HCT116 (cell line): Measurements from ENCODE around the gene FGD4. TPM values are rescaled to one million over a fixed set of nuclear protein-coding genes. Genes with fewer than 3 reads are reported as not detected.

ENCODE experiments used
- ATAC-seq: fragments of 200-7000 bp; cut with Tn5 transposase; 2 replicates; pipeline ENCODE4 v1.9.1; 2020; ENCODE audit warnings: mild to moderate bottlenecking, moderate library complexity
- BruUV-seq: library from RNA; stranded (reverse); fragments of 400-500 nt; replicated peaks from 2 replicates; lab custom pipeline; 2021; lab: Mats Ljungman, UMichigan
- CTCF ChIA-PET: fragments of 300-600 bp; sonication (Branson Sonifier 250); formaldehyde crosslinking; loops from one replicate; lab custom pipeline; 2021; ENCODE audit warnings: antibody characterized with exemption; lab: Charles Lee
- POLR2A ChIA-PET: fragments of 300-600, 350-600 bp; sonication (Branson Sonifier 250); formaldehyde crosslinking; loops from one replicate; lab custom pipeline; 2021; ENCODE audit warnings: antibody characterized with exemption; lab: Charles Lee
- RAD21 ChIA-PET, 2 experiments: fragments of 300-600 bp; sonication (Branson Sonifier 250); formaldehyde crosslinking; loops; one replicate each; lab custom pipeline; 2023; ENCODE audit warnings: low total read pairs in 2 of 2; ENCODE audit not compliant: uncharacterized antibody in 2 of 2, unreplicated experiment in 2 of 2, low non-redundant PET in 1 of 2; lab: Charles Lee
- DNase-seq: peaks from one replicate; pipeline ENCODE4 v3.0.0-alpha.2; 2010; ENCODE audit warnings: low read depth, low spot score
- H2AFZ ChIP-seq: fragments of 200-600 bp; shearing (Covaris generic), sonication (generic); 2 replicates; pipeline ENCODE4 v1.6.1; 2017; ENCODE audit warnings: low read depth, mixed run types, mixed read lengths, antibody characterized with exemption, low read length; ENCODE audit not compliant: poor library complexity, severe bottlenecking
- H3K27ac ChIP-seq: 2 replicates; pipeline ENCODE4 v1.5.1; 2012; ENCODE audit warnings: low read depth, low read length
- H3K27me3 ChIP-seq: fragments of 200-600 bp; sonication (generic); 2 replicates; pipeline ENCODE4 v1.6.1; 2016; ENCODE audit warnings: mixed run types, low read length, mixed read lengths; ENCODE audit not compliant: insufficient read depth
- H3K36me3 ChIP-seq, 2 experiments: fragments of 200-500 bp in 1 of 2; fragments of 200-600 bp in 1 of 2; sonication (Bioruptor generic) in 1 of 2; sonication (generic) in 1 of 2; 2 replicates each; pipeline versions ENCODE4 v1.5.1 to v1.6.1; 2014 to 2016; ENCODE audit warnings: low read length in 2 of 2, inconsistent platforms in 1 of 2, mixed read lengths in 1 of 2, mixed run types in 1 of 2; ENCODE audit not compliant: insufficient read depth in 2 of 2, control insufficient read depth in 1 of 2
- H3K4me1 ChIP-seq, 2 experiments: fragments of 200-600 bp in 1 of 2; sonication (generic) in 1 of 2; 2 replicates each; pipeline versions ENCODE4 v1.5.1 to v1.6.1; 2012 to 2017; ENCODE audit warnings: low read length in 2 of 2, inconsistent platforms in 1 of 2, mild to moderate bottlenecking in 1 of 2, mixed read lengths in 1 of 2, mixed run types in 1 of 2, moderate library complexity in 1 of 2; ENCODE audit not compliant: insufficient read depth in 2 of 2, control insufficient read depth in 1 of 2
- H3K4me2 ChIP-seq: fragments of 200-600 bp; sonication (generic); 2 replicates; pipeline ENCODE4 v1.6.1; 2017; ENCODE audit warnings: mixed run types, low read length, mixed read lengths
- H3K4me3 ChIP-seq, 2 experiments: fragments of 200-600 bp in 1 of 2; sonication (generic) in 1 of 2; replicated peaks in 1 of 2; 2 replicates each; pipeline ENCODE4 v1.5.1; 2011 to 2016; ENCODE audit warnings: low read length in 2 of 2, control low read depth in 1 of 2, low read depth in 1 of 2, mild to moderate bottlenecking in 1 of 2, mixed read lengths in 1 of 2, mixed run types in 1 of 2
- H3K79me2 ChIP-seq: fragments of 200-600 bp; sonication (generic); 2 replicates; pipeline ENCODE4 v1.6.1; 2017; ENCODE audit warnings: mild to moderate bottlenecking, mixed run types, low read length, moderate library complexity, mixed read lengths; ENCODE audit not compliant: insufficient read depth
- H3K9ac ChIP-seq: fragments of 200-600 bp; sonication (generic); 2 replicates; pipeline ENCODE4 v1.6.1; 2016; ENCODE audit warnings: low read length, mixed read lengths
- H3K9me2 ChIP-seq: fragments of 200-600 bp; sonication (generic), shearing (Covaris generic); 2 replicates; pipeline ENCODE4 v1.6.1; 2017; ENCODE audit warnings: mixed run types, mild to moderate bottlenecking, moderate library complexity; ENCODE audit not compliant: insufficient read depth
- H3K9me3 ChIP-seq, 2 experiments: fragments of 200-500 bp in 1 of 2; fragments of 200-600 bp in 1 of 2; sonication (Bioruptor generic) in 1 of 2; sonication (generic) in 1 of 2; 2 replicates each; pipeline ENCODE4 v1.6.1; 2014 to 2017; ENCODE audit warnings: low read length in 2 of 2, mixed read lengths in 2 of 2, inconsistent platforms in 1 of 2, low read depth in 1 of 2, mild to moderate bottlenecking in 1 of 2, mixed run types in 1 of 2, moderate library complexity in 1 of 2; ENCODE audit not compliant: control insufficient read depth in 1 of 2, insufficient read depth in 1 of 2
- H4K20me1 ChIP-seq: fragments of 200-600 bp; sonication (generic), shearing (Covaris generic); 2 replicates; pipeline ENCODE4 v1.6.1; 2017; ENCODE audit warnings: mixed run types, mild to moderate bottlenecking, moderate library complexity; ENCODE audit not compliant: insufficient read depth
- CEBPB ChIP-seq: IDR thresholded peaks from 2 replicates; pipeline ENCODE4 v1.6.1; 2012; ENCODE audit warnings: low read depth
- ELF1 ChIP-seq: IDR thresholded peaks from 2 replicates; pipeline ENCODE4 v1.6.1; 2012; ENCODE audit warnings: low read depth, borderline replicate concordance
- EZH2phosphoT487 ChIP-seq: fragments of 200-600 bp; IDR thresholded peaks from 2 replicates; pipeline ENCODE4 v1.6.1; 2018; ENCODE audit warnings: antibody characterized with exemption, borderline replicate concordance
- FOSL1 ChIP-seq: IDR thresholded peaks from 2 replicates; pipeline ENCODE4 v1.6.1; 2012; ENCODE audit warnings: low read depth
- JUND ChIP-seq: IDR thresholded peaks from 2 replicates; pipeline ENCODE4 v1.6.1; 2012
- POLR2A ChIP-seq: IDR thresholded peaks from 2 replicates; pipeline ENCODE4 v1.7.0; 2011; ENCODE audit warnings: borderline replicate concordance; ENCODE audit not compliant: insufficient read depth, insufficient read length; ENCODE audit errors: extremely low read depth
- REST ChIP-seq: IDR thresholded peaks from 2 replicates; pipeline ENCODE4 v1.6.1; 2012; ENCODE audit warnings: low read depth
- SP1 ChIP-seq: IDR thresholded peaks from 2 replicates; pipeline ENCODE4 v1.6.1; 2012; ENCODE audit warnings: low read depth
- SRF ChIP-seq: IDR thresholded peaks from 2 replicates; pipeline ENCODE4 v1.6.1; 2012; ENCODE audit warnings: low read depth
- TCF7L2 ChIP-seq: IDR thresholded peaks from 2 replicates; pipeline ENCODE4 v1.7.0; 2011; ENCODE audit warnings: borderline replicate concordance, inconsistent platforms; ENCODE audit not compliant: insufficient read depth, insufficient read length; ENCODE audit errors: extremely low read depth
- YY1 ChIP-seq: IDR thresholded peaks from 2 replicates; pipeline ENCODE4 v1.6.1; 2011; ENCODE audit warnings: low read length, low read depth, moderate library complexity, mild to moderate bottlenecking; ENCODE audit not compliant: insufficient replicate concordance; ENCODE audit errors: extremely low read depth
- ZFX ChIP-seq: fragments of 450-650 bp; IDR thresholded peaks from 2 replicates; pipeline ENCODE4 v1.6.1; 2017
- intact Hi-C: fragments of 100-400 bp; cut with micrococcal nuclease; formaldehyde crosslinking; loops from 2 replicates; pipeline ENCODE4 v1.10.0; 2022
- total RNA-seq: library from RNA; stranded (reverse); gene quantifications from one replicate; pipeline ENCODE4 v1.2.1, GENCODE V29; 2021; ENCODE audit not compliant: unreplicated experiment
- TF ChIP-seq, protein P1 (sequence below): IDR thresholded peaks from 2 replicates; pipeline ENCODE4 v1.6.1; 2011; ENCODE audit warnings: mild to moderate bottlenecking, low read length, moderate library complexity; ENCODE audit not compliant: insufficient replicate concordance; ENCODE audit errors: extremely low read depth
- TF ChIP-seq, protein P2 (sequence below): IDR thresholded peaks from 2 replicates; pipeline ENCODE4 v1.6.1; 2012
- TF ChIP-seq, protein P3 (sequence below): IDR thresholded peaks from 2 replicates; pipeline ENCODE4 v1.6.1; 2012

Gene FGD4
- total RNA-seq, 1 experiment from 2014 or later: 7.7 TPM

DNA sequence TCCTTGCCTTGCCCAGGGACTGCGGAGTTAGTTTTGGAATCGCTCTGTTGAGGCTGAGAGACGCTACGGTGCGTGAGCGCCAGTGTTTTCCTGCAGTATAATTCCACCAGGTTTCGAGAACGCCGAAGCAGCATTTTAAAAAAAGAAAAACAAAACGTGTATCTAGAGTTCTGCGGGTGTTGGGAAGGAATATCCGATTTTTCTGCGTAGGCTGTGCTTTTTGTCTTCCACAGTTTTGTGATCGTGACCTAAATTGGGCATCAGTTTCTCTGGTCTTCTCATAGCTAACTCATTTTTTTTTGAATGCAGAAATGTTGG is 280.5 kb downstream of the FGD4 start:
- no peaks in the 10 kb centered on the region for H3K9me3 ChIP-seq
- H4K20me1 ChIP-seq: 0 out of 2 replicates have a peak, but pooled peaks cover 6% of the 10 kb centered on the region
- no peak for ATAC-seq
- peaks cover 15 to 28% of the 10 kb centered on the region in 2 experiments for H3K4me1 ChIP-seq
- intact Hi-C loops: loop anchor here (5.0 to 10.0 kb wide), 2 partner anchors 1023 to 1345 kb away; partner anchors contain the start of genes ALG10 and ETFBKMT
- peak overlapping the region; percentile 88 for H3K27ac ChIP-seq
- no peak for DNase-seq
- RAD21 ChIA-PET: no interaction called here
- TF ChIP-seq ZFX: no peak
- TF ChIP-seq, protein P1, sequence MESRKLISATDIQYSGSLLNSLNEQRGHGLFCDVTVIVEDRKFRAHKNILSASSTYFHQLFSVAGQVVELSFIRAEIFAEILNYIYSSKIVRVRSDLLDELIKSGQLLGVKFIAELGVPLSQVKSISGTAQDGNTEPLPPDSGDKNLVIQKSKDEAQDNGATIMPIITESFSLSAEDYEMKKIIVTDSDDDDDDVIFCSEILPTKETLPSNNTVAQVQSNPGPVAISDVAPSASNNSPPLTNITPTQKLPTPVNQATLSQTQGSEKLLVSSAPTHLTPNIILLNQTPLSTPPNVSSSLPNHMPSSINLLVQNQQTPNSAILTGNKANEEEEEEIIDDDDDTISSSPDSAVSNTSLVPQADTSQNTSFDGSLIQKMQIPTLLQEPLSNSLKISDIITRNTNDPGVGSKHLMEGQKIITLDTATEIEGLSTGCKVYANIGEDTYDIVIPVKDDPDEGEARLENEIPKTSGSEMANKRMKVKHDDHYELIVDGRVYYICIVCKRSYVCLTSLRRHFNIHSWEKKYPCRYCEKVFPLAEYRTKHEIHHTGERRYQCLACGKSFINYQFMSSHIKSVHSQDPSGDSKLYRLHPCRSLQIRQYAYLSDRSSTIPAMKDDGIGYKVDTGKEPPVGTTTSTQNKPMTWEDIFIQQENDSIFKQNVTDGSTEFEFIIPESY: no peak
- no peak for TF ChIP-seq FOSL1
- TF ChIP-seq, all 23 proteins: peak for 0
- no peaks in the 10 kb centered on the region for H3K27me3 ChIP-seq
- CTCF ChIA-PET: no interaction called here
- H3K79me2 ChIP-seq: peaks cover 54% of the 10 kb centered on the region
- BruUV-seq: no TSS peak
- peak overlapping the region; percentile 70 to 95 for H3K4me3 ChIP-seq
- no peaks in the 10 kb centered on the region for H3K9me2 ChIP-seq
- no peak overlapping the region for H2AFZ ChIP-seq
- POLR2A ChIA-PET: no interaction called here
- H3K4me2 ChIP-seq: peak overlapping the region; percentile 97
- peak overlapping the region; percentile 89 for H3K9ac ChIP-seq
- no peaks in the 10 kb centered on the region for H3K36me3 ChIP-seq

GRCh38 chr12:32680787-32681186 is 281.4 kb downstream of the FGD4 start:
- Histone ChIP-seq H3K36me3 (no peaks in the 10 kb centered on the region), H2AFZ (no peak overlapping the region), H3K9me2 (no peaks in the 10 kb centered on the region), H3K79me2 (peaks cover 63% of the 10 kb centered on the region), H3K4me3 (peak overlapping the region in 1 of 2 experiments; percentile 95; a peak in 2 of 4 replicates), H3K27ac (no peak overlapping the region), H3K4me1 (peaks cover 15 to 28% of the 10 kb centered on the region in 2 experiments), H3K9me3 (no peaks in the 10 kb centered on the region), H3K4me2 (peak overlapping the region; percentile 97), H3K9ac (peak overlapping the region; percentile 89; the same call in 1 of the 2 replicates), H4K20me1 (0 out of 2 replicates have a peak, but pooled peaks cover 6% of the 10 kb centered on the region), H3K27me3 (no peaks in the 10 kb centered on the region)
- ChIA-PET CTCF (no interaction called here), POLR2A (no interaction called here), RAD21 (no interaction called here)
- BruUV-seq: no TSS peak
- DNase-seq (no peak), ATAC-seq (no peak)
- intact Hi-C loops: no loop called here
- TF ChIP-seq SRF: no peak
- no peak for TF ChIP-seq ELF1
- no peak for TF ChIP-seq CEBPB
- TF ChIP-seq YY1: no peak
- no peak for TF ChIP-seq POLR2A
- no peak for TF ChIP-seq ZFX
- TF ChIP-seq, protein P2, sequence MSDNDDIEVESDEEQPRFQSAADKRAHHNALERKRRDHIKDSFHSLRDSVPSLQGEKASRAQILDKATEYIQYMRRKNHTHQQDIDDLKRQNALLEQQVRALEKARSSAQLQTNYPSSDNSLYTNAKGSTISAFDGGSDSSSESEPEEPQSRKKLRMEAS: no peak
- TF ChIP-seq EZH2phosphoT487: no peak
- TF ChIP-seq REST: no peak
- TF ChIP-seq JUND: no peak
- TF ChIP-seq SP1: no peak
- no peak for TF ChIP-seq TCF7L2
- TF ChIP-seq, protein P3, sequence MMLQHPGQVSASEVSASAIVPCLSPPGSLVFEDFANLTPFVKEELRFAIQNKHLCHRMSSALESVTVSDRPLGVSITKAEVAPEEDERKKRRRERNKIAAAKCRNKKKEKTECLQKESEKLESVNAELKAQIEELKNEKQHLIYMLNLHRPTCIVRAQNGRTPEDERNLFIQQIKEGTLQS: no peak
